Activated CD4-positive, alpha-beta T cell treated with anti-CD3 and anti-CD28 coated beads, Interleukin-2, amount 10 ng/mL, durations not matched to agents 24 days and 14 days (primary cell): ENCODE measurements around the gene HEATR3. TPM values are rescaled to one million over a fixed set of nuclear protein-coding genes. Genes with fewer than 3 reads are reported as not detected.

Experiments
- DNase-seq: peaks from one replicate; pipeline ENCODE4 v3.0.0; 2022
- H3K27ac Mint-ChIP-seq: one replicate; pipeline ENCODE4 v1.8.0; 2022; ENCODE audit warnings: mild to moderate bottlenecking, mixed read lengths
- H3K27me3 Mint-ChIP-seq: one replicate; pipeline ENCODE4 v1.8.0; 2022; ENCODE audit warnings: mixed read lengths
- H3K36me3 Mint-ChIP-seq: one replicate; pipeline ENCODE4 v1.8.0; 2022; ENCODE audit warnings: low read depth, mild to moderate bottlenecking, mixed read lengths
- H3K4me1 Mint-ChIP-seq: one replicate; pipeline ENCODE4 v1.8.0; 2021; ENCODE audit warnings: mixed read lengths
- H3K4me3 Mint-ChIP-seq: one replicate; pipeline ENCODE4 v1.8.0; 2022; ENCODE audit warnings: mild to moderate bottlenecking, moderate library complexity, mixed read lengths
- H3K9me3 Mint-ChIP-seq: one replicate; pipeline ENCODE4 v1.8.0; 2021; ENCODE audit warnings: mixed read lengths
- intact Hi-C: fragments of 100-400 bp; cut with micrococcal nuclease; formaldehyde crosslinking; loops from one replicate; pipeline ENCODE4 v1.15.1; 2023
- total RNA-seq: library from RNA; stranded (reverse); gene quantifications from 2 replicates; pipeline ENCODE4 v1.2.3, GENCODE V29; 2022

HEATR3 gene
- total RNA-seq, 1 donor from 2014 or later = 29.2 TPM

- intact Hi-C loops = no loop called here
- Mint-ChIP-seq H3K9me3 (no peaks in the 10 kb centered on the region), H3K4me1 (peaks cover 7% of the 10 kb centered on the region), H3K27me3 (peaks cover 10% of the 10 kb centered on the region), H3K36me3 (peaks cover 23% of the 10 kb centered on the region), H3K27ac (no peak overlapping the region), H3K4me3 (no peak overlapping the region)
- DNase-seq = no peak
These were observed 26.8 kb upstream of the HEATR3 start for GRCh38 chr16:50038756-50039529.

- no peak overlapping the region for H3K27ac Mint-ChIP-seq
- no peaks in the 10 kb centered on the region for H3K9me3 Mint-ChIP-seq
- DNase-seq = no peak
- H3K4me1 Mint-ChIP-seq = peaks cover 7% of the 10 kb centered on the region
- H3K27me3 Mint-ChIP-seq = peaks cover 12% of the 10 kb centered on the region
- peaks cover 18% of the 10 kb centered on the region for H3K36me3 Mint-ChIP-seq
- no peak overlapping the region for H3K4me3 Mint-ChIP-seq
- intact Hi-C loops = no loop called here
These were observed 25.8 kb upstream of the HEATR3 start for GRCh38 chr16:50040018-50040417.

GRCh38 chr16:50040710-50041109 lies 25.1 kb upstream of the HEATR3 start:
- Mint-ChIP-seq H3K36me3 (peaks cover 13% of the 10 kb centered on the region), H3K4me1 (peaks cover 7% of the 10 kb centered on the region), H3K27me3 (peaks cover 12% of the 10 kb centered on the region), H3K9me3 (no peaks in the 10 kb centered on the region), H3K4me3 (no peak overlapping the region), H3K27ac (no peak overlapping the region)
- intact Hi-C loops = no loop called here
- no peak for DNase-seq

- Mint-ChIP-seq H3K36me3 (peaks cover 1% of the 10 kb centered on the region), H3K9me3 (no peaks in the 10 kb centered on the region), H3K4me3 (no peak overlapping the region), H3K27ac (no peak overlapping the region), H3K4me1 (peaks cover 5% of the 10 kb centered on the region), H3K27me3 (peaks cover 13% of the 10 kb centered on the region)
- intact Hi-C loops = no loop called here
- DNase-seq = no peak
These were observed 22.4 kb upstream of the HEATR3 start for GRCh38 chr16:50043358-50043757.

GRCh38 chr16:50045412-50045811 lies 20.4 kb upstream of the HEATR3 start:
- Mint-ChIP-seq H3K9me3 (no peaks in the 10 kb centered on the region), H3K27ac (no peak overlapping the region), H3K4me1 (no peaks in the 10 kb centered on the region), H3K27me3 (peaks cover 14% of the 10 kb centered on the region), H3K36me3 (no peaks in the 10 kb centered on the region), H3K4me3 (no peak overlapping the region)
- no peak for DNase-seq
- intact Hi-C loops = no loop called here

- DNase-seq = no peak
- H3K4me1 Mint-ChIP-seq = no peaks in the 10 kb centered on the region
- H3K9me3 Mint-ChIP-seq = no peaks in the 10 kb centered on the region
- H3K27ac Mint-ChIP-seq = no peak overlapping the region
- H3K27me3 Mint-ChIP-seq = peaks cover 22% of the 10 kb centered on the region
- H3K36me3 Mint-ChIP-seq = no peaks in the 10 kb centered on the region
- no peak overlapping the region for H3K4me3 Mint-ChIP-seq
- intact Hi-C loops = no loop called here
These were observed 18.9 kb upstream of the HEATR3 start for GRCh38 chr16:50046853-50047252.

GRCh38 chr16:50047864-50048263 lies 17.9 kb upstream of the HEATR3 start:
- intact Hi-C loops = no loop called here
- H3K36me3 Mint-ChIP-seq = no peaks in the 10 kb centered on the region
- no peak overlapping the region for H3K27ac Mint-ChIP-seq
- H3K4me3 Mint-ChIP-seq = no peak overlapping the region
- H3K27me3 Mint-ChIP-seq = peaks cover 27% of the 10 kb centered on the region
- peaks cover 4% of the 10 kb centered on the region for H3K9me3 Mint-ChIP-seq
- no peaks in the 10 kb centered on the region for H3K4me1 Mint-ChIP-seq
- no peak for DNase-seq

GRCh38 chr16:50050802-50051201 lies 15.0 kb upstream of the HEATR3 start:
- DNase-seq = no peak
- no peaks in the 10 kb centered on the region for H3K4me1 Mint-ChIP-seq
- no peaks in the 10 kb centered on the region for H3K36me3 Mint-ChIP-seq
- no peak overlapping the region for H3K4me3 Mint-ChIP-seq
- intact Hi-C loops = no loop called here
- peaks cover 17% of the 10 kb centered on the region for H3K27me3 Mint-ChIP-seq
- H3K9me3 Mint-ChIP-seq = peaks cover 9% of the 10 kb centered on the region
- H3K27ac Mint-ChIP-seq = no peak overlapping the region

- Mint-ChIP-seq H3K27ac (no peak overlapping the region), H3K4me1 (no peaks in the 10 kb centered on the region), H3K27me3 (peaks cover 11% of the 10 kb centered on the region), H3K9me3 (peaks cover 13% of the 10 kb centered on the region), H3K36me3 (no peaks in the 10 kb centered on the region), H3K4me3 (no peak overlapping the region)
- DNase-seq = no peak
- intact Hi-C loops = no loop called here
These were observed 9.5 kb upstream of the HEATR3 start for GRCh38 chr16:50056226-50056625.

- Mint-ChIP-seq H3K36me3 (no peaks in the 10 kb centered on the region), H3K27me3 (no peaks in the 10 kb centered on the region), H3K9me3 (peaks cover 9% of the 10 kb centered on the region), H3K4me3 (no peak overlapping the region), H3K27ac (no peak overlapping the region), H3K4me1 (no peaks in the 10 kb centered on the region)
- intact Hi-C loops = no loop called here
- no peak for DNase-seq
These were observed 7.5 kb upstream of the HEATR3 start for GRCh38 chr16:50058091-50058771.

GRCh38 chr16:50059111-50059510 lies 6.7 kb upstream of the HEATR3 start:
- Mint-ChIP-seq H3K4me3 (no peak overlapping the region), H3K4me1 (no peaks in the 10 kb centered on the region), H3K36me3 (no peaks in the 10 kb centered on the region), H3K9me3 (peaks cover 9% of the 10 kb centered on the region), H3K27me3 (no peaks in the 10 kb centered on the region), H3K27ac (no peak overlapping the region)
- intact Hi-C loops = no loop called here
- no peak for DNase-seq

- Mint-ChIP-seq H3K27me3 (no peaks in the 10 kb centered on the region), H3K9me3 (peaks cover 9% of the 10 kb centered on the region), H3K27ac (no peak overlapping the region), H3K4me1 (no peaks in the 10 kb centered on the region), H3K36me3 (no peaks in the 10 kb centered on the region), H3K4me3 (no peak overlapping the region)
- no peak for DNase-seq
- intact Hi-C loops = no loop called here
These were observed 6.1 kb upstream of the HEATR3 start for GRCh38 chr16:50059669-50060068.

GRCh38 chr16:50061326-50061725 lies 4.4 kb upstream of the HEATR3 start:
- Mint-ChIP-seq H3K4me3 (no peak overlapping the region), H3K4me1 (peaks cover 3% of the 10 kb centered on the region), H3K9me3 (peaks cover 2% of the 10 kb centered on the region), H3K27ac (no peak overlapping the region), H3K27me3 (no peaks in the 10 kb centered on the region), H3K36me3 (no peaks in the 10 kb centered on the region)
- DNase-seq = no peak
- intact Hi-C loops = no loop called here

- intact Hi-C loops = loop anchor here (5.0 kb wide), 1 partner anchor 208 kb away; the partner anchor contains the start of gene ZNF423
- peak overlapping the region; percentile 84 for H3K4me3 Mint-ChIP-seq
- no peak for DNase-seq
- peaks cover 27% of the 10 kb centered on the region for H3K4me1 Mint-ChIP-seq
- H3K9me3 Mint-ChIP-seq = no peaks in the 10 kb centered on the region
- H3K27me3 Mint-ChIP-seq = no peaks in the 10 kb centered on the region
- H3K27ac Mint-ChIP-seq = peak overlapping the region; percentile 94
- H3K36me3 Mint-ChIP-seq = peaks cover 21% of the 10 kb centered on the region
These were observed 538 bp upstream of the HEATR3 start for GRCh38 chr16:50065241-50065623.
